Spleen (tissue), 11 donors: ENCODE results near the gene TTC7B. TPM values are rescaled to one million over a fixed set of nuclear protein-coding genes. Genes with fewer than 3 reads are reported as not detected.

Source experiments
- DNase-seq: peaks from one replicate; pipeline ENCODE4 v3.0.0-alpha.2; 2020
- H3K27ac ChIP-seq, 8 donors: fragments of 200-600 bp; sonication (generic) in 7 of 8; 1 replicate in 4 of 8; 2 replicates in 4 of 8; pipeline versions ENCODE4 v1.5.0 to v1.8.0; 2016 to 2021; ENCODE audit warnings: inconsistent platforms in 4 of 8, mild to moderate bottlenecking in 4 of 8, moderate library complexity in 1 of 8
- H3K27me3 ChIP-seq, 7 donors: fragments of 200-600 bp; sonication (generic) in 6 of 7; replicated peaks in 1 of 7; 1 replicate in 4 of 7; 2 replicates in 3 of 7; pipeline versions ENCODE4 v1.5.0 to v1.8.0; 2016 to 2021; ENCODE audit warnings: inconsistent platforms in 3 of 7, mild to moderate bottlenecking in 1 of 7
- H3K36me3 ChIP-seq, 6 donors: fragments of 200-600 bp; sonication (generic) in 5 of 6; 1 replicate in 4 of 6; 2 replicates in 2 of 6; pipeline versions ENCODE4 v1.5.0 to v1.8.0; 2016 to 2021; ENCODE audit warnings: inconsistent platforms in 2 of 6
- H3K4me1 ChIP-seq, 6 donors: fragments of 200-600 bp; sonication (generic) in 5 of 6; 1 replicate in 3 of 6; 2 replicates in 3 of 6; pipeline versions ENCODE4 v1.5.0 to v1.8.0; 2016 to 2021; ENCODE audit warnings: inconsistent platforms in 3 of 6
- H3K4me3 ChIP-seq, 8 donors: fragments of 200-600 bp; sonication (generic) in 7 of 8; 1 replicate in 4 of 8; 2 replicates in 4 of 8; pipeline versions ENCODE4 v1.5.0 to v1.8.0; 2016 to 2021; ENCODE audit warnings: inconsistent platforms in 4 of 8, mild to moderate bottlenecking in 4 of 8, moderate library complexity in 2 of 8
- H3K9me3 ChIP-seq, 8 donors: fragments of 200-600 bp; sonication (generic) in 7 of 8; 1 replicate in 4 of 8; 2 replicates in 4 of 8; pipeline versions ENCODE4 v1.5.0 to v1.8.0; 2016 to 2021; ENCODE audit warnings: inconsistent platforms in 4 of 8
- POLR2A ChIP-seq, 3 donors: fragments of 450-650 bp; IDR thresholded peaks; one replicate each; pipeline ENCODE4 v1.5.1; 2017; ENCODE audit warnings: antibody characterized with exemption in 3 of 3, mild to moderate bottlenecking in 1 of 3
- POLR2AphosphoS5 ChIP-seq, 3 donors: sonication (generic); formaldehyde crosslinking; IDR thresholded peaks; one replicate each; pipeline ENCODE4 v1.5.1; 2017; ENCODE audit warnings: antibody characterized with exemption in 3 of 3
- WGBS, 5 donors: extraction: QIAGEN DNeasy Blood & Tissue Kit in 3 of 5; methylation state at CpG; one replicate each; pipeline versions ENCODE4 v1.1.5 to v1.1.7; 2013 to 2018; 5-methylcytosine and 5-hydroxymethylcytosine counted together
- intact Hi-C: fragments of 100-400 bp; cut with DNase I; formaldehyde crosslinking; loops from one replicate; pipeline ENCODE4 v1.15.0; 2023; ENCODE audit warnings: low total_unique reads
- polyA plus RNA-seq, 3 donors: library from polyadenylated mRNA; stranded (reverse); fragments of 200-250 nt; gene quantifications; one replicate each; pipeline ENCODE4 v1.2.1, GENCODE V29; 2013
- total RNA-seq, 7 donors: library from RNA; depleted of rRNA in 3 of 7; stranded (reverse); fragments of >200 nt in 3 of 7; fragmentation: NEBNext Ultra II Directional in 4 of 7; extraction: Animal tissue kit (Norgen Biotek cat#: 25700) in 4 of 7; gene quantifications; one replicate each; pipeline versions ENCODE4 v1.1.0 to v1.2.1, GENCODE V29; 2016 to 2021
- TF ChIP-seq, protein P1 (sequence below), 11 experiments: fragments of 200-600 bp in 7 of 11; fragments of 450-650 bp in 4 of 11; sonication (generic) in 4 of 11; IDR thresholded peaks in 8 of 11; conservative IDR thresholded peaks in 3 of 11; 1 replicate in 7 of 11; 2 replicates in 4 of 11; pipeline versions ENCODE4 v1.4.0 to v1.8.0; 2016 to 2021; ENCODE audit warnings: antibody characterized with exemption in 11 of 11, inconsistent platforms in 4 of 11, mild to moderate bottlenecking in 1 of 11
- donor health status: healthy with polysubstance abuse.
- donor health status: DM: no; HTN: no; CAD: no; lungs with moderate emphysema.
- donor health status: DM: no; HTN: no; CAD: no.
- donor health status: Bipolar disorder and iron deficiency.
- donor health status: healthy.
- donor health status: DM: no; HTN: no; CAD: no.
- donor health status: DM: yes; HTN: yes; CAD: no.

Gene TTC7B
- total and polyA plus RNA-seq, 10 donors, result 6.6 to 98.4 (median 62.6) TPM

- 73 to 88% (median 80%) methylated on average over 13 to 16 of the region's 16 CpGs for WGBS, 5 donors
- Histone ChIP-seq H3K27me3 (peaks cover 0 to 17% (median 0%) of the 10 kb centered on the region in 7 donors), H3K4me1 (peaks cover 0 to 66% (median 21%) of the 10 kb centered on the region in 6 donors), H3K4me3 (no peak overlapping the region), H3K9me3 (peaks cover 0 to 6% (median 4%) of the 10 kb centered on the region in 8 donors), H3K36me3 (no peaks in the 10 kb centered on the region), H3K27ac (peak overlapping the region in 1 of 8 donors; percentile 43)
- TF ChIP-seq POLR2A (IDR thresholded peaks at IDR 0.05) (no peak), POLR2AphosphoS5 (IDR thresholded peaks at IDR 0.05) (no peak)
- TF ChIP-seq, protein P1, sequence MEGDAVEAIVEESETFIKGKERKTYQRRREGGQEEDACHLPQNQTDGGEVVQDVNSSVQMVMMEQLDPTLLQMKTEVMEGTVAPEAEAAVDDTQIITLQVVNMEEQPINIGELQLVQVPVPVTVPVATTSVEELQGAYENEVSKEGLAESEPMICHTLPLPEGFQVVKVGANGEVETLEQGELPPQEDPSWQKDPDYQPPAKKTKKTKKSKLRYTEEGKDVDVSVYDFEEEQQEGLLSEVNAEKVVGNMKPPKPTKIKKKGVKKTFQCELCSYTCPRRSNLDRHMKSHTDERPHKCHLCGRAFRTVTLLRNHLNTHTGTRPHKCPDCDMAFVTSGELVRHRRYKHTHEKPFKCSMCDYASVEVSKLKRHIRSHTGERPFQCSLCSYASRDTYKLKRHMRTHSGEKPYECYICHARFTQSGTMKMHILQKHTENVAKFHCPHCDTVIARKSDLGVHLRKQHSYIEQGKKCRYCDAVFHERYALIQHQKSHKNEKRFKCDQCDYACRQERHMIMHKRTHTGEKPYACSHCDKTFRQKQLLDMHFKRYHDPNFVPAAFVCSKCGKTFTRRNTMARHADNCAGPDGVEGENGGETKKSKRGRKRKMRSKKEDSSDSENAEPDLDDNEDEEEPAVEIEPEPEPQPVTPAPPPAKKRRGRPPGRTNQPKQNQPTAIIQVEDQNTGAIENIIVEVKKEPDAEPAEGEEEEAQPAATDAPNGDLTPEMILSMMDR (IDR thresholded peaks at IDR 0.05 in 8 of 11, conservative IDR thresholded peaks at IDR 0.05 in 3 of 11), result no peak
- intact Hi-C loops, result no loop called here
- DNase-seq, result no peak
These were observed 294.9 kb downstream of the TTC7B start for GRCh38 chr14:90521084-90521929.

GRCh38 chr14:90520326-90520725 lies 295.9 kb downstream of the TTC7B start:
- TF ChIP-seq, protein P1 (IDR thresholded peaks at IDR 0.05 in 8 of 11, conservative IDR thresholded peaks at IDR 0.05 in 3 of 11), result no peak
- TF ChIP-seq POLR2A (IDR thresholded peaks at IDR 0.05) (no peak), POLR2AphosphoS5 (IDR thresholded peaks at IDR 0.05) (no peak)
- H3K4me1 ChIP-seq, result peaks cover 0 to 66% (median 21%) of the 10 kb centered on the region in 6 donors
- H3K27me3 ChIP-seq, result peaks cover 0 to 17% (median 0%) of the 10 kb centered on the region in 7 donors
- no peak for DNase-seq
- no peak overlapping the region for H3K4me3 ChIP-seq
- H3K27ac ChIP-seq, result no peak overlapping the region
- no peaks in the 10 kb centered on the region for H3K36me3 ChIP-seq
- intact Hi-C loops, result no loop called here
- no peaks in the 10 kb centered on the region for H3K9me3 ChIP-seq
- 82 to 96% (median 94%) methylated on average over 4 to 5 of the region's 5 CpGs for WGBS, 5 donors

- H3K4me1 ChIP-seq, result peaks cover 0 to 62% (median 19%) of the 10 kb centered on the region in 6 donors
- WGBS, 5 donors, result 83 to 95% (median 90%) methylated on average over 10 of the region's 10 CpGs
- no peak for TF ChIP-seq POLR2AphosphoS5 (IDR thresholded peaks at IDR 0.05)
- TF ChIP-seq, protein P1 (IDR thresholded peaks at IDR 0.05 in 8 of 11, conservative IDR thresholded peaks at IDR 0.05 in 3 of 11), result peak in 4 of 11 experiments; percentile 2 to 23 (median 19)
These were observed 296.8 kb downstream of the TTC7B start for GRCh38 chr14:90519262-90519920.

DNA sequence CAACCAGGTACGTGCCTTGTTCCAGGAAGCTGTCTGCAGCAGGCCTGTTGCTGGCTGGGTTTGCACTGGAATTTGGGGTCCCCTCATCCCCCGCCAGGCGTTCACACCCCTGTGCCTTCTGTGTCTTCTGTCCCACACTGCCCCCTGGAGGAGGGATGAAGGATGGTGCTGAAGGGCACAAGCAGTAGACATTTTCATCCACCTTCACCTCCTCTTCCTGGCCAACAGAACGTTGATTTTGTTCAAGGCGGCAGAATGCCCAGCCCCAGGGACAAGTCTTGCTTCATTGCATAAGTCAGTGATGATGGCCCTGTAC lies 297.3 kb downstream of the TTC7B start:
- TF ChIP-seq, protein P1 (IDR thresholded peaks at IDR 0.05 in 8 of 11, conservative IDR thresholded peaks at IDR 0.05 in 3 of 11), result peak; percentile 33 to 72 (median 56)
- TF ChIP-seq POLR2A (IDR thresholded peaks at IDR 0.05), result no peak
- no peak for TF ChIP-seq POLR2AphosphoS5 (IDR thresholded peaks at IDR 0.05)
- Histone ChIP-seq H3K36me3 (no peaks in the 10 kb centered on the region), H3K9me3 (no peaks in the 10 kb centered on the region), H3K27ac (peak overlapping the region in 3 of 8 donors; percentile 36 to 38 (median 37)), H3K4me1 (peaks cover 0 to 57% (median 14%) of the 10 kb centered on the region in 6 donors), H3K27me3 (peaks cover 0 to 17% (median 0%) of the 10 kb centered on the region in 7 donors), H3K4me3 (no peak overlapping the region)
- 52 to 76% (median 60%) methylated on average over 5 of the region's 5 CpGs for WGBS, 5 donors
- peak; percentile 76 for DNase-seq
- intact Hi-C loops, result no loop called here

More at GRCh38 chr14:90519262-90519920, 296.8 kb downstream of the TTC7B start:
- Histone ChIP-seq H3K27ac (no peak overlapping the region), H3K4me3 (no peak overlapping the region), H3K36me3 (no peaks in the 10 kb centered on the region), H3K9me3 (no peaks in the 10 kb centered on the region), H3K27me3 (peaks cover 0 to 17% (median 0%) of the 10 kb centered on the region in 7 donors)
- intact Hi-C loops, result no loop called here
- peak; percentile 33 for DNase-seq
